PC-9 (cell line): Measurements from ENCODE around the gene ACSL6. TPM values are rescaled to one million over a fixed set of nuclear protein-coding genes. Genes with fewer than 3 reads are reported as not detected.

Experiments used
- BruUV-seq: library from RNA; stranded (reverse); fragments of 400-500 nt; replicated peaks from 2 replicates; lab custom pipeline; 2021; lab: Mats Ljungman, UMichigan
- CTCF ChIA-PET: fragments of 300-600 bp; sonication (Branson Sonifier 250); formaldehyde crosslinking; loops from one replicate; lab custom pipeline; 2022; ENCODE audit warnings: antibody characterized with exemption; lab: Charles Lee
- POLR2A ChIA-PET: fragments of 300-600 bp; sonication (Branson Sonifier 250); formaldehyde crosslinking; loops from one replicate; lab custom pipeline; 2022; ENCODE audit warnings: antibody characterized with exemption; ENCODE audit not compliant: unreplicated experiment; lab: Charles Lee
- DNase-seq, 2 experiments: peaks; one replicate each; pipeline versions ENCODE4 v3.0.0 to v3.0.0-alpha.2; 2015 to 2022; ENCODE audit warnings: mixed read lengths in 1 of 2
- H2AFZ ChIP-seq: fragments of 200-600 bp; sonication (generic); 2 replicates; pipeline ENCODE4 v1.8.1; 2017; ENCODE audit warnings: antibody characterized with exemption
- H3F3A ChIP-seq: fragments of 200-600 bp; sonication (generic); 2 replicates; pipeline ENCODE4 v1.8.1; 2017; ENCODE audit warnings: antibody characterized with exemption, mild to moderate bottlenecking, low read depth; ENCODE audit not compliant: insufficient read depth
- H3K27ac ChIP-seq: fragments of 200-600 bp; sonication (generic); 2 replicates; pipeline ENCODE4 v1.6.1; 2016; ENCODE audit warnings: mixed run types
- H3K27me3 ChIP-seq: fragments of 200-600 bp; sonication (generic); 2 replicates; pipeline ENCODE4 v1.6.1; 2016; ENCODE audit warnings: low read depth, mixed run types; ENCODE audit not compliant: insufficient read depth
- H3K36me3 ChIP-seq: fragments of 200-600 bp; sonication (generic); 2 replicates; pipeline ENCODE4 v1.6.1; 2016; ENCODE audit warnings: low read depth, mixed run types
- H3K4me1 ChIP-seq: fragments of 200-600 bp; sonication (generic); replicated peaks from 2 replicates; pipeline ENCODE4 v1.6.1; 2016; ENCODE audit warnings: mixed run types; ENCODE audit not compliant: insufficient read depth
- H3K4me2 ChIP-seq: fragments of 200-600 bp; sonication (generic); 2 replicates; pipeline ENCODE4 v1.6.1; 2017; ENCODE audit warnings: mixed run types
- H3K4me3 ChIP-seq: fragments of 200-600 bp; sonication (generic); 2 replicates; pipeline ENCODE4 v1.6.1; 2016; ENCODE audit warnings: mixed run types
- H3K79me2 ChIP-seq: fragments of 200-600 bp; sonication (generic); 2 replicates; pipeline ENCODE4 v1.6.1; 2017; ENCODE audit warnings: low read depth, mixed run types
- H3K9me2 ChIP-seq: fragments of 200-600 bp; sonication (generic); 2 replicates; pipeline ENCODE4 v1.8.1; 2017; ENCODE audit warnings: mild to moderate bottlenecking; ENCODE audit not compliant: insufficient read depth
- H3K9me3 ChIP-seq: fragments of 200-600 bp; sonication (generic); 2 replicates; pipeline ENCODE4 v1.8.1; 2016; ENCODE audit warnings: low read depth; ENCODE audit not compliant: insufficient read depth
- H4K20me1 ChIP-seq: fragments of 200-600 bp; sonication (generic); 2 replicates; pipeline ENCODE4 v1.8.1; 2017; ENCODE audit not compliant: insufficient read depth
- CTCF ChIP-seq: fragments of 200-600 bp; sonication (generic); conservative IDR thresholded peaks from 2 replicates; pipeline ENCODE4 v1.6.1; 2017; ENCODE audit warnings: mixed run types, antibody characterized with exemption, mild to moderate bottlenecking, moderate library complexity
- EZH2 ChIP-seq: fragments of 200-600 bp; sonication (generic); IDR thresholded peaks from 2 replicates; pipeline ENCODE4 v1.8.0; 2017; ENCODE audit warnings: antibody characterized with exemption, low read depth
- intact Hi-C: fragments of 100-400 bp; cut with micrococcal nuclease; formaldehyde crosslinking; loops from one replicate; pipeline ENCODE4 v1.10.0; 2022; ENCODE audit not compliant: unreplicated experiment
- total RNA-seq: library from RNA; stranded (reverse); gene quantifications from 2 replicates; pipeline ENCODE4 v1.2.3, GENCODE V29; 2021

ACSL6 gene
- total RNA-seq, 1 experiment from 2014 or later, result not detected

GRCh38 chr5:131994090-131994489 is 17.4 kb downstream of the ACSL6 start:
- no peak overlapping the region for H3K4me2 ChIP-seq
- BruUV-seq, result no TSS peak
- no peaks in the 10 kb centered on the region for H3K9me2 ChIP-seq
- no peak overlapping the region for H3K4me3 ChIP-seq
- H2AFZ ChIP-seq, result no peak overlapping the region
- no peak overlapping the region for H3K27ac ChIP-seq
- no peak for TF ChIP-seq CTCF
- TF ChIP-seq EZH2, result no peak
- H3K36me3 ChIP-seq, result no peaks in the 10 kb centered on the region
- ChIA-PET POLR2A (no interaction called here), CTCF (no interaction called here)
- no peaks in the 10 kb centered on the region for H3K79me2 ChIP-seq
- H3F3A ChIP-seq, result no peaks in the 10 kb centered on the region
- no peak for DNase-seq
- 0 out of 2 replicates have a peak, but pooled peaks cover 3% of the 10 kb centered on the region for H3K4me1 ChIP-seq
- no peaks in the 10 kb centered on the region for H3K9me3 ChIP-seq
- no peaks in the 10 kb centered on the region for H4K20me1 ChIP-seq
- H3K27me3 ChIP-seq, result no peaks in the 10 kb centered on the region
- intact Hi-C loops, result no loop called here

- Histone ChIP-seq H4K20me1 (no peaks in the 10 kb centered on the region), H3K79me2 (no peaks in the 10 kb centered on the region), H3K9me3 (no peaks in the 10 kb centered on the region), H3K27ac (no peak overlapping the region), H3F3A (no peaks in the 10 kb centered on the region), H2AFZ (no peak overlapping the region), H3K36me3 (no peaks in the 10 kb centered on the region), H3K4me3 (no peak overlapping the region), H3K4me2 (no peak overlapping the region), H3K9me2 (no peaks in the 10 kb centered on the region), H3K27me3 (no peaks in the 10 kb centered on the region), H3K4me1 (0 out of 2 replicates have a peak, but pooled peaks cover 3% of the 10 kb centered on the region)
- CTCF ChIA-PET, result no interaction called here
- POLR2A ChIA-PET, result no interaction called here
- BruUV-seq, result no TSS peak
- TF ChIP-seq EZH2, result no peak
- no peak for TF ChIP-seq CTCF
- no peak for DNase-seq
- intact Hi-C loops, result no loop called here
Measured at GRCh38 chr5:131993676-131994075, 17.8 kb downstream of the ACSL6 start.

DNA sequence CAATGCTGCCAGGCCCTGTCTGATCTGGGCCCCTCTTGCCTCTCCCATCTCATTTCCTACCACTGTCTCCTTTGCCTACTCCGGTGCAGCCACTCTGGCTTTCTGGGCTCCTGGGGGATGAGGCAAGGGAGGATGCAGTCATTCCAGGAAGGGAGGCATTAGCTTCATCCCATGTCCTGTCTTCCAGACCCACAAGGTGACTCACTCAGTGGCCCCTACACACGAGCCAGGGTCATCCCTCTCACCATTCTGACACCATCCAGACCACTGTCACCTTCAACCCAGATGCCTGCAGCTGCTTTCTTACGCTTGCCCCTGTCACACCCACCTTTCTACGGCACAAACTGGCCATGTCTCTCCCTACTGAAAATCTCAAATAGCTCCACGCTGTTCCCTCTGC is 19.1 kb downstream of the ACSL6 start:
- H3F3A ChIP-seq, result no peaks in the 10 kb centered on the region
- H3K4me3 ChIP-seq, result no peak overlapping the region
- H3K27ac ChIP-seq, result no peak overlapping the region
- ChIA-PET POLR2A (no interaction called here), CTCF (no interaction called here)
- no peaks in the 10 kb centered on the region for H3K27me3 ChIP-seq
- BruUV-seq, result no TSS peak
- 0 out of 2 replicates have a peak, but pooled peaks cover 3% of the 10 kb centered on the region for H3K4me1 ChIP-seq
- no peaks in the 10 kb centered on the region for H3K79me2 ChIP-seq
- no peaks in the 10 kb centered on the region for H4K20me1 ChIP-seq
- H3K9me2 ChIP-seq, result no peaks in the 10 kb centered on the region
- no peak for DNase-seq
- no peak overlapping the region for H2AFZ ChIP-seq
- intact Hi-C loops, result no loop called here
- no peak overlapping the region for H3K4me2 ChIP-seq
- no peaks in the 10 kb centered on the region for H3K9me3 ChIP-seq
- TF ChIP-seq EZH2 (no peak), CTCF (no peak)
- H3K36me3 ChIP-seq, result no peaks in the 10 kb centered on the region
